GM21576 (cell line): ENCODE results near the gene MBD2.

Experiments used
- ATAC-seq: cut with Tn5 transposase; IDR thresholded peaks from one replicate; pipeline ENCODE4 v1.9.1; 2021; ENCODE audit warnings: mild to moderate bottlenecking, moderate library complexity; ENCODE audit not compliant: unreplicated experiment

Gene MBD2

DNA sequence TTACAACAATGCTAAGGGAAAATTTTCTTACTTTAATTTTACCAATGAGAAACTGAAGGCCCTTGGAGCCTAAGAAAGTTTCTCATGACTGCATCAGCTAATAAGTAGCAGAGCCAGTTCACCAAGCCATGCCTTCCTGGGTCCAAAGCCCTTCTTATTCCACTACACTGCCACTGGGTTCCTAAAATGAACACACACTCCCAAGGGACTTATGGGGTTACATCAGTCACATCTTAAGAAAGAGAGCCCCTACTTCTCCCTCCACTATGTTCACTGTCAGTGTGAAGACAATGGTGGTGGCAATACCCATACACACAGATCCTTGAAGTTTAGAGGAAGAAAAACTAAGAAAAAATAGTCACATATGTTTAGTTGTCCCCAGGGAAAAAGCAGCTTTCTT, 20.6 kb downstream of the MBD2 start:
- peak; percentile 48 for ATAC-seq

DNA sequence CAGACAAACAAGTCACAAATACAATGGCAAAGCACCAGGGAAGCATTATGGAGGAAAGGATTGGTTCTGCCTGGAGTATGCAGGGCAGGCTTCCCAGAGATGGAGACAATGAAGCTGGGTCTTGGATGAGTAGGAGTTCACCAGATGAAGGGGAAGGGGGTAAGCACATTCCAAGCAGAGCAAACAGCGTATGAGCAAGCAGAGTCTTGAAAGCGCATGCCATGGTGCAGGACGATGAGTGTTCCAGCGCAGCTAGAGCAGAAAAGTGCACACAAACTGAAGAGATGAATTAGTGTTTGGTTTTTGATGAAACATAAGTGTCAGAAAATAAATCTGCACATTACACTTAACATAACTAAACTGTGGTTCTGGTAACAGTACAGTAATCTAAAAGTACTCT, 21.6 kb downstream of the MBD2 start:
- no peak for ATAC-seq

GRCh38 chr18:54197747-54198411, 26.6 kb downstream of the MBD2 start:
- no peak for ATAC-seq

DNA sequence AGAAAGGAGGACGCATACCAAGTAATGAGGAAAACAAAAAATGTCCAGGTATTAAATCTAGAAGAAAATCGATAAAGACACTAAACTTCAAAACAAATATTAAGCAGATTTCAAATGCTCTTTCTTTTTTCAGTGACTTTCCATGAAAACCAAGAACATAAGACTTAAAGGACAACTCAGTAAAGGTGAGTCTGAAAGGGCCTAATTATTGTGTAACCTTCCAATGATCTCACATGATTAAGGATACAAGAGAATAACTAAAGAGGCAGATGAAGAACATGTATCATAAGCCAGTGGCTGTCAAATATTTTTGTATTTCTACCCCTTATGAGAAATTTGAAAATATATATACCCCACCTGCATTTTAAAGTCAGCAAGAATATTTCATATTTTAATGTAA, 30.7 kb downstream of the MBD2 start:
- no peak for ATAC-seq

DNA sequence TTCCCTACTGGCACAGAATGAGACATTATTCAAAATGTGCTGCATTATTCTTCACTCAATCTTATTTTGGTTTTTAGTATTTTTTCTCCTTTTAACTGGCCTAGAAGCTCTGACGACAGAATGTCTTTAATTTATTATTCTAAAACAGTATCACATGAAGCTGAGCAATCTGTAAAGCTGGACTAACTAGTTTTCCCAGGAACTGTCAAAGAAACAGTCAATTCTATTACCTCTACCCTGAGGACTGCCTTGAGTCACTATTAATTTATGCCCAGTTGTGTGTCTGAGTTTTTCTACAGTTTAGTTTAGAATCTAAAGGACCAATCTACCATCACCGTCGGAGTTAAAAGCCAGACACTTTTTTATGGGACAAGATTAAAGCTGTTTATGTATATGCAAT, 31.6 kb downstream of the MBD2 start:
- ATAC-seq = no peak

- ATAC-seq = no peak
Measured at GRCh38 chr18:54192415-54192814, 32.1 kb downstream of the MBD2 start.

DNA sequence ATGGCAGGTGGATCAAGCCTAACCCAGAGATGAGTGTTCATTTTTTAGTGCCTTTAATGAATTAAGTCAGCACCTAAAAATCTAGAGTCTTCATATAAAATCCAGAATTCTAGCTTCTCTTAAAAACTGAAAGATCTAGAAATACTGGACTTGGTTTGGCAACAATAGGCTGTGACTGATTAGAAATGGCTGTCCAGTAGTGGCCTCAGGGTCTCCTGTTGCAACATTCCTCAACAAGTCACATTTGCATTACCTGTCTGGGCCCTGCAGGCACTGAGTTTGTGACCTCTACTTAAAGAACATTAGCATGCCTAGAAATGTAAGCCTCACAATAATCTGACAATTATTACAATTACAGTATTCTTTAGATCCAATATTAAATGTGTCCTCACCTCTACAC, 33.1 kb downstream of the MBD2 start:
- ATAC-seq = no peak

- ATAC-seq = no peak
Measured at GRCh38 chr18:54187372-54187771, 37.1 kb downstream of the MBD2 start.

GRCh38 chr18:54184836-54185235, 39.6 kb downstream of the MBD2 start:
- ATAC-seq = no peak

DNA sequence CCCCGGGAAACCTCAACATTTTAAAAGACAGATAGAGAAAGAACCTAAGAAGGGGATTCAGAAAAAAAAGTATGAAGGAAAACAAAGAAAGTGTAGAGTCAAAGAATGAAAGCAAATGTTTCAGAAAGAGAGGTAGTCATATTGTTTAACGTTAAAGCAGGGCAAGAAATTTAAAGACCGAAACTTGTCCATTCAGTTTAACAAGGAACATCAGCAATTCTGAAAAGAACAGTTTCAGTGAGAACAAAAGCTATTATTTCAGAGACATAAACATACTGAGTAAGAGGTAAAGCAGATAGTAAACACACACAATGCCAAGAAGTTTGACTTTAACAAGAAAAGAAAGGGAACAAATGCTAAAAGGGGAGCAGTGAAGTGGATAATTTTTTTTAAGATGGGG, 41.1 kb downstream of the MBD2 start:
- no peak for ATAC-seq

DNA sequence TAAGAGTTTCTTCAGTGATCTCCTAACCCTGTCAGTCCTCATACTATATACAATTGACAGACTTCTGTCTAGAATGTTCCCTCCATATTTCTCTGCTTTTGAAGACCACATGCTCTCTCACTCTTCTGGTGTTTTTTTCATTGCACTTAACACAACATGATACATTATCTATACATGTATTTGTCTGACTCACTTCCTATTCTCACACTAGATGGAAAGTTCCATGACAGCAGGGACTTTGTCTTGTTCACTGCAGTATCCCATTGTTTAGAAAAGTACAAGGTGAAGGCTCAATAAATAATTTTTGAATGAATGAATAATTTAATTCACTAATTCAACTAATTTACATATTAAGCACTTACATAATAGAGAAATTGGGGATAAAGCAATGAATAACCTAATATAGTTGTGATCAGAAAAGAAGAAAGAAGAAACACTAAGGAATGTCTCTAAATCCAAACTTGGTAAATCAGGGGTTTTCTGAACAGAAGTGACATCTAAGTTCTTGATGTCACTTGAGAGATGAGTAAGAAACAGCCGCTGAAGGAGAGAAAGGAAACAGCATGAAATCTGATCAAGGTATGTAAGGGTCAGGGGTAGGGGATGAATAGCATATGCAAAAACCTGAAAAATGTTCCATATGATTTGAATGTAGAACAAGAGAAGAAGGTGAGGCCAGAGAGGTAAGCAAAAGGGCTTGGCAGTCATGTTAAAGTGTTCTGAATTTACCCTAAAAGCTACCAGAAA, 42.4 kb downstream of the MBD2 start:
- no peak for ATAC-seq

- peak; percentile 58 for ATAC-seq
Measured at GRCh38 chr18:54173980-54174630, 50.4 kb downstream of the MBD2 start.

DNA sequence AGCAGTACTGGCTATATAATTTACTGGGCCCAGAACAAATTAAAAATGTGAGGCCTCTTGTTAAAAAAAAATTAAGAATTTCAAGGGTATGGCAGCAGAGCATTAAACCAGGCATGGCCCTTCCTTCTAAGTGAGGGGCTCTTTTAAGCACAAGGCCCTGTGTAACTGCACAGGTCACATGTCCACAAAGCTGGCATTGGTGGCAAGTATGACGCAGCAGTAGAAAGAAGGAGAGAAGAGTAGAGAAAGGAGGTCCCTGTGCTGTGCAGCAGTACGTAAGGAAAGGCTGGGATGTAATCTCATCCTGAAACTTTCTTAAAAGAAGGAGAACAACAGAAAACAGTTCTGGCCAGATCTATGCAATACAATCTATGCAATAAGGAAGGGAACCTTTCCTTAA, 51.2 kb downstream of the MBD2 start:
- no peak for ATAC-seq

- no peak for ATAC-seq
Measured at GRCh38 chr18:54169431-54170403, 54.8 kb downstream of the MBD2 start.

DNA sequence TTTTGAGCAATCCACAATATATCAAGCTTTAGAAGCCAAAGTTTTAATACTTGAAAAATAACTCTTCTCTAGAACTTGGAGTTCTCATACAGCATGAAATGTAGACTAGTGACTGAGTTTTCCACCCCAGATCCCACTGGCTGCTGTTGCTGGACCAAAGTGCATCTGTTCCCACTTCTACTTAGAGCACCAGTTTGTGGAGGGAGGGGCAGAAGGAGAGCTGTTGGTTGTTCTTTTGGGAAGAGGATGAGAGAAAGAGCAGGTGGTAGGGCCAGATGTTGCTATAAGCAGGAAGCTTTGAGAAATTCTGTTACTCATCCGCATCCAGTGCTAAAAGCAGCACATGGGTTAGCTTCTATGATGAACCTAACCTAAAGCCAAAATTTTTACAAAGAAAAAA, 59.0 kb downstream of the MBD2 start:
- ATAC-seq = no peak

- no peak for ATAC-seq
Measured at GRCh38 chr18:54163453-54163852, 61.0 kb downstream of the MBD2 start.

GRCh38 chr18:54162431-54162830, 62.0 kb downstream of the MBD2 start:
- no peak for ATAC-seq

- no peak for ATAC-seq
Measured at GRCh38 chr18:54161267-54161666, 63.2 kb downstream of the MBD2 start.

DNA sequence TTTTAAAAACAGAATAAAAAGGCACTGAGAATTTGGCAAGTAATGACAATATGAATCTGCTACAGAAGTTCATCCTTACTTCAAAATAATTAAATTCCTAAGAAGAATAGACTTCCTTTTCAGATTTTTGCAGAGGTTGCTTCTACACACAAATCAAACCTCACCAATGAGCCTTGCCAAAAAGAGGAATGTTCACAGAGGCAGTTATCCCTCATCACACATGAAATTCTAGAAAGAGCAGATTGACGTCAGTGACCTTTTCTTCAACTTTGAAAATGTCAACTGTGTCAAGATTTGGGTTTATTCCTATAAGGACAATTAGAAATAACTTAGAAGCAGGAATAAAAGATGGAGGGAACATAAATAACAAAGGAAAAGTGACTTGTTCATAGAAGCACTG, 64.6 kb downstream of the MBD2 start:
- ATAC-seq = no peak

DNA sequence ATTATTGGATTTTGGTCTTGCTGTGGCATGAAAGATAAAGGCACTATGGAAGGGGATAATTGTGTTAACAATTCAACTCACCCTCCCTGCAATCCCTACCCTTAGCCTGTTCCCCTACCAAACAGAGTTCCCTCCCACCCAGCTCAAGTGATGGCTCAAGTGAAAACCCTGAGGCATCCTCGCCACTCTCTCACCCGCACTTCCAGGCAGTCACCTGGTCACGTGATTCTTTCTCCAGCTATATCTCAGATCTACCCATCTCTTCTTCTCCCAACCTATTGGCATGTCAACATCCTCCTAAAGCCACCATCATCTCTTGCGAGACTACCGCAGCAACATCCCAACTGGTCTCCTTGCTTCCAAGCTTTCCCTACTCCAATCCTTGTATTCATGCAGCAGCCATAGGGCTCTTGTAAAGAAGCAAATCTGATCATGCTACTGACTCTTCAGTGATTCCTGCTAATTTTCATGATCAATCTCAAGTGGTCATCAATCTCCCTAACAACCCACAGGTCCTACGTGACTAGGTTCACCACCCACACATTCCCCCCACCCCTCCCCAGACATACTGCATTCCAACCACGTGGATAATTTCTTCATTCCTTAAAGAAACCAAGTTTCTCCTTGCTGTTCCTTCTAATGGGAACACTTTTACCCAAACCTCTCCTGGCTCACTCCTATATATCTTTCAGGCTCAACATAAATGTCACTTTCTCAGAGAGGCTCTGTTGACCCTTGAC, 66.7 kb downstream of the MBD2 start:
- ATAC-seq = no peak
